ENCODE results near the gene FBXW11. TPM values are rescaled to one million over a fixed set of nuclear protein-coding genes. Genes with fewer than 3 reads are reported as not detected.
A peak's percentile ranks its signal among the peaks of the same experiment; 100 is the strongest.

The FBXW11 gene
- total RNA-seq, 1 experiment from 2014 or later, result 85.3 TPM

DNA sequence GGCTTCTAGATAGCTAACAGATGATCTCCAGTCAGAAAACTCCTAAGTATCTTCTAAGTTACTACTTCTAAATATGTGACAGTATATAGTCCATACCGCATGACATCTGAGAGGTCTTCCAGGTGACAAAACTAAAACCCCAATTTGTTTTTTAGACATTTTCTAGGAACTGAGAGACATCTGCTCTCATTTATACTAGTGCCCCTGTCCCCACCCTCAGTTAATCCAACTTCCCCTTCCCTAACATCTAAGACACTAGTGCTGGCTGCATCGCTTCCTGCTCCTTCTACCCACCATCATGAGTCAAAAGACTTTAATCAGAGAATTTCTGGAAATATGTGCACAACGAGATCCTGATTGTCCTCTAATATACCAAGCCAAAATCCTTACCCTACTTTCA is 37.9 kb downstream of the FBXW11 start:
- H3K27ac ChIP-seq (ENCODE audit: insufficient read length, low read depth, low read length), result no peak overlapping the region
- H3K4me2 ChIP-seq (ENCODE audit: insufficient read depth, insufficient read length, low read length), result no peak overlapping the region
- H2BK12ac ChIP-seq (ENCODE audit: insufficient read length, low read depth, low read length), result no peak overlapping the region
- no peaks in the 10 kb centered on the region for H4K20me1 ChIP-seq (ENCODE audit: control insufficient read depth, insufficient read depth, insufficient read length)
- H3K23ac ChIP-seq (ENCODE audit: insufficient read length, low read depth, low read length), result no peak overlapping the region
- no peak overlapping the region for H3K14ac ChIP-seq (ENCODE audit: insufficient read depth, low read length)
- Mint-ChIP-seq H3K27me3 (ENCODE audit: low read depth) (no peaks in the 10 kb centered on the region), H3K4me3 (no peak overlapping the region; a peak in 1 of 5 replicates), H3K4me1 (peaks cover 57 to 65% of the 10 kb centered on the region in 2 experiments), H3K27ac (peak overlapping the region; percentile 4 to 82 (median 34); a peak in 5 of 7 replicates), H3K9me3 (no peaks in the 10 kb centered on the region), H3K36me3 (ENCODE audit: insufficient read depth in 1 of 3, low read depth in 3 of 3) (peaks cover 0 to 17% (median 8%) of the 10 kb centered on the region in 3 experiments; a peak in 4 of 7 replicates)
- TF ChIP-seq, protein P1, sequence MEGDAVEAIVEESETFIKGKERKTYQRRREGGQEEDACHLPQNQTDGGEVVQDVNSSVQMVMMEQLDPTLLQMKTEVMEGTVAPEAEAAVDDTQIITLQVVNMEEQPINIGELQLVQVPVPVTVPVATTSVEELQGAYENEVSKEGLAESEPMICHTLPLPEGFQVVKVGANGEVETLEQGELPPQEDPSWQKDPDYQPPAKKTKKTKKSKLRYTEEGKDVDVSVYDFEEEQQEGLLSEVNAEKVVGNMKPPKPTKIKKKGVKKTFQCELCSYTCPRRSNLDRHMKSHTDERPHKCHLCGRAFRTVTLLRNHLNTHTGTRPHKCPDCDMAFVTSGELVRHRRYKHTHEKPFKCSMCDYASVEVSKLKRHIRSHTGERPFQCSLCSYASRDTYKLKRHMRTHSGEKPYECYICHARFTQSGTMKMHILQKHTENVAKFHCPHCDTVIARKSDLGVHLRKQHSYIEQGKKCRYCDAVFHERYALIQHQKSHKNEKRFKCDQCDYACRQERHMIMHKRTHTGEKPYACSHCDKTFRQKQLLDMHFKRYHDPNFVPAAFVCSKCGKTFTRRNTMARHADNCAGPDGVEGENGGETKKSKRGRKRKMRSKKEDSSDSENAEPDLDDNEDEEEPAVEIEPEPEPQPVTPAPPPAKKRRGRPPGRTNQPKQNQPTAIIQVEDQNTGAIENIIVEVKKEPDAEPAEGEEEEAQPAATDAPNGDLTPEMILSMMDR (conservative IDR thresholded peaks at IDR 0.05), result no peak
- no peak for DNase-seq
- H2BK20ac ChIP-seq (ENCODE audit: low read depth, low read length, poor library complexity, severe bottlenecking), result no peak overlapping the region
- H2AK5ac ChIP-seq (ENCODE audit: insufficient read length, low read length), result no peak overlapping the region
- no peak overlapping the region for H2AFZ ChIP-seq (ENCODE audit: low read length)
- no peak overlapping the region for H3K9ac ChIP-seq (ENCODE audit: extremely low read depth, insufficient read length, low read length)
- H3K9me3 ChIP-seq (ENCODE audit: control insufficient read depth, low read depth, low read length), result no peaks in the 10 kb centered on the region
- H3K79me1 ChIP-seq (ENCODE audit: insufficient read depth, low read depth, low read length, poor library complexity, severe bottlenecking), result no peaks in the 10 kb centered on the region
- H3T11ph ChIP-seq (ENCODE audit: low read length), result no peak overlapping the region
- H3K56ac ChIP-seq (ENCODE audit: insufficient read length, low read depth, low read length), result no peak overlapping the region
- no peak overlapping the region for H2BK15ac ChIP-seq (ENCODE audit: low read depth, low read length)
- H3K79me2 ChIP-seq (ENCODE audit: insufficient read depth, low read length), result peaks cover 55% of the 10 kb centered on the region; the same call in 1 of the 2 replicates
- H3K23me2 ChIP-seq (ENCODE audit: insufficient read length, low read depth, low read length, poor library complexity, severe bottlenecking), result no peaks in the 10 kb centered on the region
- no peak overlapping the region for H4K91ac ChIP-seq (ENCODE audit: insufficient read length, low read depth, low read length)
- H3K4me1 ChIP-seq (ENCODE audit: insufficient read depth, low read length), result peaks cover 3% of the 10 kb centered on the region; the same call in 1 of the 2 replicates
- no peak overlapping the region for H4K8ac ChIP-seq (replicated peaks; ENCODE audit: insufficient read length, low read depth, low read length)
- no CpG with 5 or more reads among the region's 3 CpGs for WGBS (ENCODE audit: extremely low coverage, insufficient read length, low lambda C conversion rate)
- no peaks in the 10 kb centered on the region for H3K27me3 ChIP-seq (ENCODE audit: insufficient read depth, low read length)
- no peak overlapping the region for H2BK5ac ChIP-seq (ENCODE audit: insufficient read length, low read length)
- no peak overlapping the region for H4K5ac ChIP-seq (ENCODE audit: insufficient read length, low read depth, low read length)
- no peak overlapping the region for H3K4ac ChIP-seq (ENCODE audit: low read depth, low read length)
- no peak overlapping the region for H3K18ac ChIP-seq (ENCODE audit: insufficient read length, low read depth, low read length)
- H2BK120ac ChIP-seq (ENCODE audit: low read depth, low read length, poor library complexity, severe bottlenecking), result no peak overlapping the region
